ENCODE results near the gene ZNF33B.
"Not testable (repeated sequence)": the region's sequence is repeated elsewhere in the genome, so short reads cannot be mapped to it uniquely, and the experiment has no call there.

ZNF33B gene

DNA sequence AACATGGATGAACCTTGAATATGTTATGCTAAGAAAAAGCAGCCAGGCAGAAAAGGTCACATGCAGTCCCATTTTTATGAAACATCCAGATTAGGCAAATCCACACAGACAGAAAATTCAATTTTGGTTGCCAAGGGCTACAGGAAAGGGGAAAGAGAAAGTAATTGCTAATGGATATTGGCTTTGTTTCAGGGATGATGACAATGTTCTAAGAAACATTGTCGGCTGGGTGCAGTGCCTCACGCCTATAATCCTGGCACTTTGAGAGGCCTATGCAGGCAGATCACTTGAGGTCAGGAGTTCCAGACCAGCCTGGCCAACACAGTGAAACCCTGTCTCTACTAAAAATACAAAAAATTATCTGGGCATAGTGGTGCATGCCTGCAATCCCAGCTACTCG lies 23.0 kb downstream of the ZNF33B start:
- DNase-seq (ENCODE audit: low spot score), result no peak

DNA sequence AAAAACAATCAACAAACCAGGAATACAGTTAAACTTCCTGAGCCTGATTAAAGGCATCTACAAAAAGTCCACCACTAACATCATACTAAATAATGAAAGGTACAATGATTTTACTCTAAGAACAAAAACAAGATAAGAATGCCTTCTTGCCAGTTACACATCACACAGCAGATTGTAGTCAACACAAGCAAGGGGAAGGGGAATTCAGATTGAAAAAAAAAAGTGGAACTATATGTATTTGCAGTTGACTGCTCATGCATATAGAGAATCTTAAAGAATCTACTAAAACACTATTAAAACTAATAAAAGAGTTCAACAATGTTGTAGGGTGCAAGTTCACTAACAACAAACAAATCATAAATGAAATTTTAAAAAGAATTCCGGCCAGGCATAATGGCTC lies 28.5 kb downstream of the ZNF33B start:
- DNase-seq (ENCODE audit: low spot score), result no peak

DNA sequence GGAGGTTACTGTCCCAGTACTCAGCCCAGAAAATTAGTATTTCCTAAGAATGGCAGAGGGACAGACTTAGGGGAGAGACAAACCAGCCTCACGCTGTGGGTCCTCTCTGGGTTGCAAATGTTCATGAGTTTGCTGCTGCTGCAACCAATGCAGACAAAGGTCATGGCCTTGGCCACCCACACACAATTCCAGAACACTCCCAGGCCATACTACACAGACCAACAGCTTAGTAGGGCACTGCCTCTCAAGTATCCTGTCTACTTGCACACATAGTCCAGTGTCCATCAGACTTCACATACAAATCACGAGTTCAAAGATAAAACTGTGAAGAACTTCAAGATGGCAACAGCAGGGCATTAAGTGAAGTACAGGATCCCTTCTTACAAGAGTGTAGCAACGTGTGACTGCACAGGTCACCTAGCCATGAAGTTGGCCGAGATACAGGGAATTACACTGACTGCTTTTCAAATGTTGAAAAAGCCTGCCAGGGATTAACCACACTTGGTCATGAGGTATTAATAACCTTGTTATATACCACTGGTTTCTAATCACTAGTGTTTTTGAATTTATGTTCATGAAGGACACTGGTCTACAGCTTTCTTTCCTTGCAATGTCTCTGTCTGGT lies 40.0 kb downstream of the ZNF33B start:
- no peak for DNase-seq (ENCODE audit: low spot score)

GRCh38 chr10:42596196-42596595 lies 42.2 kb downstream of the ZNF33B start:
- no peak for DNase-seq (ENCODE audit: low spot score)

GRCh38 chr10:42594246-42594650 lies 44.1 kb downstream of the ZNF33B start:
- DNase-seq (ENCODE audit: low spot score), result no peak

GRCh38 chr10:42593284-42593683 lies 45.1 kb downstream of the ZNF33B start:
- no peak for DNase-seq (ENCODE audit: low spot score)

DNA sequence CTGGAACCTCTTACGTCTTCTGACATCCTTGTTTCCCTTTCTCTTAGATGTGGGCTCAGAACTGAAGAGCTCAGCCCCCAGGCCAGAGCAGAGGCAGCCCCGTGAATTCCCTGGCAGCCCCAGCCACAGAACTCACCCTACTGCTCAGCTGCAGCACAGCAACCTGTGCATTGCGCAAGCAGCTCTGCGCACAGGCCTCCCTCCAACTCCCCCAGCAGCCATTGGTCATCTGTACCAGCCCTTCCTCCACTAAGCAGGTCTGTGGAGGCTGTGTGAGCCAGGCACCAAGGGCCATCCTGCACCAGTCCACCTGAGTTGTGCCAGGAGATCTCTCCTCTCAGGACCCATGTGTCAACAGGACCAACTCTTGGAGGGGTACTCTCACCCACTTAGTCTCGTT lies 54.5 kb downstream of the ZNF33B start:
- DNase-seq (ENCODE audit: low spot score), result no peak

- DNase-seq (ENCODE audit: low spot score), result no peak
Observed at GRCh38 chr10:42578019-42578418, 60.4 kb downstream of the ZNF33B start.

- DNase-seq (ENCODE audit: low spot score), result no peak
Observed at GRCh38 chr10:42576338-42576737, 62.0 kb downstream of the ZNF33B start.

DNA sequence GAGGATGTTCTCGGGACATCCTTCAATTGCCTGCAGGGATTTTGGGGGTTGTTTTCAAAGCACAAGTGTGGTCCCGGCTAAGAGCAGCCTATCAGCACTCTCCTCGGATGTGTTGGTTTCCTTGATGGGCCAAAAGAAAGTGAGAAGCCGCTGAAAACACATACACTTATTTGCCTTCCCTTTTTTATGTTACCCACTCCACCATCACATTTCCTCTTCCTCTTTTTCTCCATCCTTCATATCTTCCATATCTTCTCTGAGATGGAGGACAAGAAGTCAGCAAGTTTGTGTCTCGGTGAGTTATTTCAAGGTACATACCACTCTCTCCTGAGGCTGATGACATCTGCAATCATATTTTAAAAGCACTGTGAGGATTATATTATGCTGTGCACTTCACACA lies 64.0 kb downstream of the ZNF33B start:
- DNase-seq (ENCODE audit: low spot score), result no peak

GRCh38 chr10:42556931-42557330 lies 81.4 kb downstream of the ZNF33B start:
- DNase-seq (ENCODE audit: low spot score), result no peak

GRCh38 chr10:42553576-42553975 lies 84.8 kb downstream of the ZNF33B start:
- DNase-seq (ENCODE audit: low spot score), result not testable (repeated sequence)

DNA sequence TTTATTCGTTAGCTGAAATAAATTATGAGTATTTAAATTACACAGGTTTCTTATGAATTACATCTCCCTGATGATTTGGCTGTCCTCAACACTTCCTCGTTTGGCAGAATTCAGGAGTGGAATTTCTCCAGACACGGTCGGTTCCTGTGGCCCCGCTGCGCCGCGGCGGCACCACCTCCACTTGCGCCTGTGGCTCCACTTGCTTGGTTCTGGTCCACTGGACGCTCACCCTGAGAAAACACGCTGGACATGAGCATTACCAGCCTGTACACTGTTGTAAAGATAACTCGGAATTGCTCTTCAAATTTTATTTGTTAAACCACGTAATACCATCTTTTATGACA lies 85.3 kb downstream of the ZNF33B start:
- no peak for DNase-seq (ENCODE audit: low spot score)

GRCh38 chr10:42552188-42553063 lies 85.9 kb downstream of the ZNF33B start:
- DNase-seq (ENCODE audit: low spot score), result peak; percentile 95

- DNase-seq (ENCODE audit: low spot score), result no peak
Observed at GRCh38 chr10:42551582-42552187, 86.7 kb downstream of the ZNF33B start.

DNA sequence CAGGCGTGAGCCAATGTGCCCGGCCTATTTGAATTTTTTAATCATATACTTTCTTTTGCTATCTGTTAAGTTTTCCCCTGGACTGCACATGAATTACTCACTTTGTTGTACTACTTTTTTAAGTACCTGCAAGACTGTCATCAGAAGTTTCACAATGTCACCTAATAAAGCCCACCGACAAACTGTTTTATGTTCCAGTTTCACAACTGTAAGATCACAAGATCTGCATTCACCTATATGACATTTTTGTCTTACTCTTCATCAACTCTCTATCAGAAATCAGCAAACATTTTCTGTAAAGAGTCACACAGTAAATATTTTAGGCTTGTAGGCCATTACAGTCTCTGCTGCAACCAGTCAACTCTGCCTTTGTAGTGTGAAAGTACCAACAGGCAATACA lies 88.5 kb downstream of the ZNF33B start:
- no peak for DNase-seq (ENCODE audit: low spot score)

DNA sequence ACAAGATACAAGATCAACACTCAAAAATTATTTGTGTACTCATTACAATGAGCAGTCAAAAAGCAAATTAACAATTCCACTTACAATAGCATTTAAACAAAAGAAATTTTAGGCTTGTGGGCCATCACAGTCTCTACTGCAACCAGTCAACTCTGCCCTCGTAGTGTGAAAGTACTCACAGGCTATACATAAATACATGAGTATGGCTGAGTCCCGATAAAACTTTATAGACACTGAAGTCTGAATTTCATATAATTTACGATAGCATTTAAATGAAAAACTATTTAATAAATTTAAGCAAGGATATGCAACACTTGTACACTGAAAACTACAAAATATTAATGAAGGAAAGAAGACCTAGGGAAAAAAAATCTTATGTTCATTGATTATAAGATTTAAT lies 90.1 kb downstream of the ZNF33B start:
- no peak for DNase-seq (ENCODE audit: low spot score)

DNA sequence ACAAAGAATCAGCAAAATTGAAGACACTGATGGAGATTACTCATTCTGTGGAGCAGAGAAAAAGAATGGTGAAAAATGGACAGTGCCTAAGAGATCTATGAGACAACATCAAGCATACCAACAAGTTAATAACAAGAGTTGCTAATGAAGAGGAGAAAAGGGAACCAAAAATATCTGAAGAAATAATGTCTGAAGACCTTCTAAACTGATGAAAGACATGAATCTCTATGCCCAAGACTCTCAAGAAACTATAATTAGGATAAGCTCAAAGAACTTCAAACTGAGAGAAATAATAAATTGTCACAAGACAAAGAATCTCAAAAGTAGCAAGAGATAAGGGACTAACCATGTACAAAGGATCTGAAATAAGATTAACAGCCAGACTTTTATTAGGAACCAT lies 93.4 kb downstream of the ZNF33B start:
- DNase-seq (ENCODE audit: low spot score), result no peak

DNA sequence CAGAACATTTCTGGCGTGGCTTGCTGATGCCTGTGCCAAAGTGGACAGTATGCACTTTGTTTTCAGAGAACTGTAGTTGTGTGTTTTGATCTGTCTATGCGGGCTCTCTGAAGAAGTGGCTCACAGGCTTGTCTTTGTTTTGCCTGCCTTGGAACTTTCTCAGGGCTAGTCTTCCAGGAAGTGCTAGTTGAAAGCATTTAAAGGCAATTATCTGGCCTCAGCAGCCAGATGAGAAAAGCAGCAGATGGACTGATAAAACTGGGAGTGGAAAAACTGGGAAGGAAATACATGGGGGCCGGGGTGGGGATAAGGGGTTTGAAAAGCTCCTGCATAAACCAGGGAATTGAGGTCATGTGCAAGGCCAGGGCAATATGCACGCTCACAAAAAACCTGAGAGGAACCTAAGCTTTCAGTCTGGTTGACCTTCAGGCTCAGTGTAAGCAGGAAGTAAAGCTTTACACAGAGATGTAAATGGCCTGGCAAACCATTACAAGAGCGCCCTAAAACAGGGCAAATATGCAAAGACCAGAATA lies 94.5 kb downstream of the ZNF33B start:
- no peak for DNase-seq (ENCODE audit: low spot score)

Data from GM03348 (cell line).